HAP-1 (cell line): ENCODE results near the gene SPDYE3.
A peak's percentile ranks its signal among the peaks of the same experiment; 100 is the strongest.
"Not testable (repeated sequence)": the region's sequence is repeated elsewhere in the genome, so short reads cannot be mapped to it uniquely, and the experiment has no call there.

Experiments
- DNase-seq, 2 experiments: peaks; one replicate each; pipeline ENCODE4 v3.0.0-alpha.2; 2016 to 2020; ENCODE audit warnings: low spot score in 2 of 2
- H3K27me3 ChIP-seq: fragments of 250-450 bp; sonication (Bioruptor Pico); 2 replicates; pipeline ENCODE4 v1.5.1; 2020; ENCODE audit warnings: low read depth, mild to moderate bottlenecking, moderate library complexity
- H3K36me3 ChIP-seq: fragments of 250-450 bp; sonication (Bioruptor Pico); replicated peaks from 2 replicates; pipeline ENCODE4 v1.5.1; 2020; ENCODE audit warnings: mild to moderate bottlenecking
- H3K4me1 ChIP-seq: fragments of 250-450 bp; sonication (Bioruptor Pico); 2 replicates; pipeline ENCODE4 v1.5.1; 2020; ENCODE audit warnings: mild to moderate bottlenecking
- H3K4me3 ChIP-seq: fragments of 250-450 bp; sonication (Bioruptor Pico); 2 replicates; pipeline ENCODE4 v1.5.1; 2020; ENCODE audit warnings: mild to moderate bottlenecking, moderate library complexity
- H3K9me3 ChIP-seq: fragments of 250-450 bp; sonication (Bioruptor Pico); 2 replicates; pipeline ENCODE4 v1.5.1; 2020; ENCODE audit warnings: mild to moderate bottlenecking, moderate library complexity
- in situ Hi-C: fragments of 300-500 bp; cut with MboI; formaldehyde crosslinking; loops from 3 replicates; pipeline ENCODE4 v1.14.3; 2020; ENCODE audit warnings: low sequenced_read_pairs, inconsistent platforms, mixed read lengths

Gene SPDYE3

DNA sequence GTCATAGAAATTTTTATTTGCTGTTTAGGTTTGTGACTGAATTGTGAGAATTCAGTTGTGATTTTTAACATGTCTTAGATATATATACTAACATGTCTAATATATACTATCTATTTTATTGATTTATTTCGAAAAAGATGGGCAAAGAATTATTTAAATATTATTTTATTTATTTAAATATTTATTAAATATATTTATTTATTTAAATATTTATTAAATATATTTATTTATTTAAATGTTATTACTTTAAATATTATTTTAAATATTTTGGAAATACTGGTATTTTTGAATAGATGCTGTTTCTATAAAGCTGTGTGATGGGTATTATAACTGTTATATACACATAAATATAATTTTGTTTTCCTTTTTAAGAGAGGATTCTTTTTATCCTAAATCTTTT, 14.1 kb downstream of the SPDYE3 start:
- H3K27me3 ChIP-seq, DNase-seq, H3K9me3 ChIP-seq, H3K4me3 ChIP-seq, in situ Hi-C loops, H3K36me3 ChIP-seq, H3K4me1 ChIP-seq: not testable (repeated sequence)

DNA sequence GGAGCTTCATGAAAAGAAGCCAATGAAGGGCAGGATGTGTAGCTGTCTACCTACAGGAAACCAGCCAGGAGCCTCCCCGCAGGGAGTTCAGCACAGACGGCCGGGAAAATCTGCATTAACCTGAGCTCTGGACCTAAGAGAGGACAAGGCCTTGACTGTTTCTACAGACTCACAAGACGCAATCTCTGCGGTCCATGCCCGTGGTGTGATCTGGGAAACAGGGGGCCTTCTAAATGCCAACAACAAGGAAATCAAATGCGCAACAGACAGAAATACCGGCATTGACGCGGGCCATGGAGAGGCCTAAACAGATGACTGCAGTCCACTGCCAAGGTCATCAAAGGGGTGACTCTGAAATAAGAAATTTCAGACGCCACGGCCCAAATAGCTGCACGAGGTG, 16.7 kb downstream of the SPDYE3 start:
- H3K9me3 ChIP-seq, in situ Hi-C loops, H3K4me3 ChIP-seq, H3K36me3 ChIP-seq, H3K4me1 ChIP-seq, DNase-seq, H3K27me3 ChIP-seq: not testable (repeated sequence)

DNA sequence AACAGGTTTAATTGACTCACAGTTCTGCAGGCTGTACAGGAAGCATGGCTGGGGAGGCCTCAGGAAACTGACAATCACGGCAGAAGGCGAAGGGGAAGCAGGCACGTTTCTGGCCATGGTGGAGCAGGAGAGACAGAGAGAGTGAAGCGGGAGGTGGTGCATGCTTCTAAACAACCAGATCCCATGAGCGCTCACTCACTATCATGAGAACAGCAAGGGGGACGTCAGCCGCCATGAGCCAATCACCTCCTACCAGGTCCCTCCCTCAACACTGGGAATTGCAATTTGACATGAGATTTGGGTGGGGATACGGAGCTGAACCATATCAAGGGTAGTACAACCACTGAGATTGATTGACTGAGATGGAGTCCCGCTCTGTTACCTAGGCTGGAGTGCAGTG, 18.2 kb downstream of the SPDYE3 start:
- DNase-seq, H3K36me3 ChIP-seq, H3K9me3 ChIP-seq, H3K27me3 ChIP-seq, in situ Hi-C loops, H3K4me3 ChIP-seq, H3K4me1 ChIP-seq: not testable (repeated sequence)

DNA sequence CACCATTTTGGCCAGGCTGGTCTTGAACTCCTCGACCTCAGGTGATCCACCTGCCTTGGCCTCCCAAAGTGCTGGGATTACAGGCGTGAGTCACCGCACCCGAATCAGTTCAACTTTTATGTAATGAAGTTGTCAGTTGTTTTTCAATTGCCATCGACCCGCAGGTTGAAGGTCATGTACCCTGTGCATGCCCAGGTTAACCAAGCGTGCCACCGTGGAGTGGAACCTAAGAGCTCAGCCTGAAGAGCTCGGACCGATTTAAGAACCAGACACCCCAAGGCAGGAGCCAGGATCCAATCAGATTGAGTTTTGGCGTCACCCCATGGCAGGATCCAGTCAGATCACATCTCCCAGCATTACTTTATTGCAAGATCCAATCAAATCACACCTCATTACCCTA, 19.4 kb downstream of the SPDYE3 start:
- H3K4me1 ChIP-seq, in situ Hi-C loops, H3K4me3 ChIP-seq, H3K27me3 ChIP-seq, H3K9me3 ChIP-seq, DNase-seq, H3K36me3 ChIP-seq: not testable (repeated sequence)

DNA sequence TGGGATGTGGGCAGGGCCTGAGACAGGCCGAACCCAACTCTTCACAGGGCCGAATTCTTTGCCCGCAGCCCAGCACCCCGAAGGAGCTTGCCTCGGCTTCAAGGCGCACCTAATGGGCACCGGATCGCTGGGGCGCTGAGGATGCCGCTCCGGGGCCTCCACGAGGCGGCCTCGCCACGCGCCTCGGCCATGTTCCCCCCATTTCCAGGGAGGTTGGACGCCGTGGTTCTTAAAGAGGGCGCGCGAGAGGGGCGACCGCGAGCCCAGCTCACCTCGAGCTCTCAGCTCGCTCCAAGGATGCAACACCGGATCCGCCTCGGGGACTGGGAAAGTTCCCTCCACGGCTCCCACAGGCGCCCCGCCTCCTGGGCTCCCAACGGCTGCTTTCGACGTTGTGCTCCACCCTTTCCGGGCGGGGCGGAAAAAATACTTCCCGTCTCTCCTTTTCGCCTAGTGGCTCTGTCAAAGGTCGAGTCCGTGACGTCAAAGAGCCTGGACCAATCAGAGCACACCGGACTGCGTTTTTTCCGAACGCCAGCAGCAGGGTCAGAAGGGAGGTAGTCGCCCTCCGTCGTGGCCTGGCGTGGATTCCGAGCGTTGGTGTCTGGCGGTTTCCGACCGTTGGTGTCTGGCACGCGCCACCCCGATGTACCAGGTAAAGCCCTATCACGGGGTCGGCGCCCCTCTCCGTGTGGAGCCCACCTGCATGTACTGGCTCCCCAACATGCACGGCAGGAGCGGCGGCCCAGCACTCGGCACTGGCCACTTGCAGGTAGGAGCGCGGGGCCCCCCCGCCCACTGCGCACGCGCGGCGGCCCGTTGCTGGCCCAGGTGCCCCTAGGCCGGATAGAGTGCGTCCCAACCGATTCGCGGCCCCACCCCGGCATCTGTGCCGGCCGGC, 28.3 kb downstream of the SPDYE3 start:
- peak; percentile 76 to 96 for DNase-seq
- H3K4me3 ChIP-seq: peak overlapping the region; percentile 92

DNA sequence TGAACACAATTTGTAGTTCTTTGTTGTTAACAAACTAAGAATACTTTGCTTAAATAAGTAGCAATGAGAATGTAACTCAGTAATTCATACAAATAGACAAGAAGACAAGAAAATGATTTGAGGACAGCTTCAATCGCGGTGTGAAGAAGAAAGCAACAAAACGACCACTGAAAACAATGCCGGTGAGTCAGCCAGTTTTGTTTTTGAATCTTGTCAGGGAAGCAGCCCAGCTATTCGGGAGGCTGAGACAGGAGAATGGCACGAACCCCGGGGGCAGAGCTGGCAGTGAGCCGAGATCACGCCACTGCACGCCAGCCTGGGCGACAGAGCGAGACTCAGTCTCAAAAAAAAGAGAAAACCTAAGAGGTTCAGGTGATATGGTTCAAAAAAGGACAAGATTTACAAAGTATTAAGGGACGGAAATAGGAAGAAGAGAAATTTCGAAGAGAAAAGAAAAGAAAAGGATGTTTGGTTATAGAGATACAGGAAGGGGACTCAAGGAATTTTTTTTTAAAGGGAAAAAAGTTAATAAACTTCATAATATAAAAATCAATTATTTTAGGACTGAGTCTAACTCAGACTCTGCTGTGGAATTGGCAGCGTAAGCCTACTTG, 30.7 kb downstream of the SPDYE3 start:
- H3K27me3 ChIP-seq, H3K9me3 ChIP-seq, H3K4me1 ChIP-seq, in situ Hi-C loops, H3K4me3 ChIP-seq, DNase-seq: not testable (repeated sequence)
- peaks cover 28% of the 10 kb centered on the region for H3K36me3 ChIP-seq

More for the DNA sequence above, 28.3 kb downstream of the SPDYE3 start:
- H3K4me1 ChIP-seq, H3K27me3 ChIP-seq, in situ Hi-C loops, H3K9me3 ChIP-seq: not testable (repeated sequence)
- peaks cover 12% of the 10 kb centered on the region for H3K36me3 ChIP-seq

DNA sequence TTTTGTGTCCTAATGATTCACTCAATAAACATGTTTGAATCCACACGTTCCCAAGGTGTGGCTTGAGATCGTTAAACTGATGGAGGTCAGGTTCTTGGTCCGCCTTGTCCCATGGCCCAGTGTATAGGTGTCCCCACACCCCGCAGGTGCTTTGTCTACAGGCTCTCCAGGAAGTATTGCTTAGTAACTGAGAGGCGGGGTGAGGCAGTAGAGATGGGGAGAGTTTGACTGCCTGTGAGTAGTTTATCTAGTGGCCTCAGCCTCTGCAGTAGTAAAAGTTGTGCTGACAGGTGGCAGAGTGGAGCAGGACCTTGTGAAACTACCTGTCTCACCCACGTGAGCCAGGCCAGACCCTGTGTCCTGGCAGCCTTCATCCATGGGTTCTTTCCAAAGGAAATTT, 33.8 kb downstream of the SPDYE3 start:
- H3K36me3 ChIP-seq: peaks cover 51% of the 10 kb centered on the region
- in situ Hi-C loops: loop anchor here (10.0 kb wide), 1 partner anchor 206 kb away; no protein-coding TSS in a partner anchor
- not testable (repeated sequence) for H3K4me3 ChIP-seq, H3K4me1 ChIP-seq, DNase-seq, H3K27me3 ChIP-seq, H3K9me3 ChIP-seq

DNA sequence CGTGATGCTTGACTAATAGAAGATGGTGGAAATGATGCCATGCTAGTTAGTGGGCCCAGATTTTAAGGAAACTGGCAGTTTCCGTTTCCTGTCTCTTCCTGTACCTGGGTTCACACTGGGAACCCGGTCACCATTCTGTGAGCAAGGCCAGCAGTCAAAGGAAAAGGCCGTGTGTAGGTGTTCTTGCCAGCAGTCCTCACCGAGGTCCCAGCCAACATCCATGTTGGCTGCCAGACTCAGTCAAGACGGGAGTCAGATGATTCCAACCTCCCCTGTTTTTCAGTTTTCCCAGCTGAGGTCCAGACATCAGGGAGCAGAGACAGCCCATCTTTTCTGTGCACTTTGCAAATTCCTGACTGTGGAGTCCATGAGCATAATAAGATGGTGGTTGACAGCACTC, 35.3 kb downstream of the SPDYE3 start:
- in situ Hi-C loops: loop anchor here (10.0 kb wide), 1 partner anchor 208 kb away; no protein-coding TSS in a partner anchor
- Histone ChIP-seq H3K36me3 (peaks cover 66% of the 10 kb centered on the region), H3K4me3 (no peak overlapping the region), H3K4me1 (no peaks in the 10 kb centered on the region), H3K27me3 (no peaks in the 10 kb centered on the region), H3K9me3 (no peaks in the 10 kb centered on the region)
- no peak for DNase-seq

DNA sequence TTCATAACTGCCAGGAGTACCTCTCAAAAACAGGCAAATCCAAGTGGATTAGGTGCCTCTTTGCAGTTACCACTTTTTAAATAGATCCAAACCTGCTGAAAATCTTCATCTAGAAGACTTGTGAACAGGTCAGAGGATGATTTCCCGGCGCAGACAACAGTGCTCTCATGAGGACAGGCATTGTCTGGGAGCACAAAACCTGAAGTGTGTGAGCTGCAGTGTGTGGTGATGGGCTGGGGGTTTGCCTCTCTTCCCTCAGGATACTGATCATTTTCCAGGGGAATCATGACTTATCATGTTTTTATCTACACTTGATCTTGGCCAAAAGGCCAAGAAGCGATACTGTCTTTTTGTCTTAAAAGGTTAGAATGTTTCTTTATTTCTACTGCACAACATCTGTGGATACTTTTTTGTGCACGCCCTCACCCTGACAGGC, 36.6 kb downstream of the SPDYE3 start:
- not testable (repeated sequence) for H3K4me1 ChIP-seq, H3K9me3 ChIP-seq, H3K27me3 ChIP-seq, H3K4me3 ChIP-seq, DNase-seq
- in situ Hi-C loops: loop anchor here (10.0 kb wide), 1 partner anchor 209 kb away; no protein-coding TSS in a partner anchor
- peaks cover 72% of the 10 kb centered on the region for H3K36me3 ChIP-seq

DNA sequence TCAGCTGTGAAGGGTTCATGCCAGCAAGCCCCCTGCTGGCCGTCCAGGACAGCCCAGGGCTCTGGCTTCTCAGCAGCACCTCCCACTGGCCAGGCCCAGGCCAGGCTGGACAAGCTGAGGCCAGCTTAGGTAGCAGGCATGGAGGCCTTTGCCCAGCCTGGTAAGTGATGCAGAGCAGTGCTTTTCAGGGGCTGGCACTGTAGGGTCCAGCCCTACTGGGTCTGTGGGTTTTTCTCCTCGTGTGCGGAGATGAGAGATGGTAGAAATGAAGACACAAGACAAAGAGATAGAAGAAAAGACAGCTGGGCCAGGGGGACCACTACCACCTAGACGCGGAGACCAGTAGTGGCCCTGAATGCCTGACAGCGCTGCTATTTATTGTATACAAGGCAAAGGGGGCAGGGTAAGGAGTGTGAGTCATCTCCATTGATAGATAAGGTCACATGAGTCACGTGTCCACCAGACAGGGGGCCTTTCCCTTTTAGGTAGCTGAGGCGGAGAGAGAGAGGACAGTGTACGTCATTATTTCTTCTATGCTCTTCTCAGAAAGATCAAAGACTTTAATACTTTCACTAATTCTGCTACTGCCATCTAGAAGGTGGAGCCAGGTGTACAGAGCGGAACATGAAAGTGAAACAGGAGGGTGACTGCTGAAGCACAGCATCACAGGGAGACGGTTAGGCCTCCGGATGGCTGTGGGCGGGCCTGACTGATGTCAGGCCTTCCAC, 37.2 kb downstream of the SPDYE3 start:
- H3K9me3 ChIP-seq, H3K4me1 ChIP-seq, H3K27me3 ChIP-seq, H3K4me3 ChIP-seq: not testable (repeated sequence)
- H3K36me3 ChIP-seq: peaks cover 73% of the 10 kb centered on the region
- in situ Hi-C loops: loop anchor here (10.0 kb wide), 1 partner anchor 210 kb away; no protein-coding TSS in a partner anchor
- peak in 1 of 2 experiments; percentile 67 for DNase-seq

DNA sequence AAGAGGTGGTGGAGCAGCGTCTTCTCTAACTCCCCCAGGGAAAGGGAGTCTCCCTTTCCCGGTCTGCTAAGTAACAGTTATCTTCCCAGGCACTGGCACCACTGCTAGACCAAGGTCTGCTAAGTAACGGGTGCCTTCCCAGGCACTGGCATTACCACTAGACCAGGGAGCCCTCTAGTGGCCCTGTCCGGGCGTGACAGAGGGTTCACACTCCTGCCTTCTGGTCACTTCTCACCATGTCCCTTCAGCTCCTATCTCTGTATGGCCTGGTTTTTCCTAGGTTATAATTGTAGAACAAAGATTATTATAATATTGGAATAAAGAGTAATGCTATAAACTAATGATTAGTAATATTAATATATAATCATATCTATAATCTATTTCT, 37.8 kb downstream of the SPDYE3 start:
- H3K27me3 ChIP-seq, H3K4me3 ChIP-seq, H3K9me3 ChIP-seq, H3K4me1 ChIP-seq: not testable (repeated sequence)
- DNase-seq: peak; percentile 28 to 83
- peaks cover 78% of the 10 kb centered on the region for H3K36me3 ChIP-seq
- in situ Hi-C loops: loop anchor here (10.0 kb wide), 1 partner anchor 210 kb away; no protein-coding TSS in a partner anchor

DNA sequence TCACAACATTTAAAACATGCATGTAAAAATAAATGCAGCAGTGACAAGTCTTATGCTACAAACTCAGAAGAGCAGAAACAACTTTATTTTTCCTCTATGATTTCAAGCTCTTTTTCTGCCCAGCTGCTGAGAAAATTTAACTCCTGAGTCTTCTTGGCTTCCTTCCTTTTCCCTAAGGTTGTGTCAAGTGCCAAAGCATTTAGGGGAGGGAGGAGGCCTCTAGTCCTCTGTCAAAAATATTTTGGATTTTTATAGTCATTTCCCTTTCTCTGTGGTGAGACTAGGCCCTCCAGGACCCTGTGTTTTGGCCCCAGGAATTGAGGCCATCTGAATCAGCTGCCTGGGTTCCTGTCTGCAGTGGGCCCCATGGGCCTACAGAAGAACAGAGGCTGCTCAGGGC, 39.4 kb downstream of the SPDYE3 start:
- in situ Hi-C loops: loop anchor here (10.0 kb wide), 1 partner anchor 212 kb away; no protein-coding TSS in a partner anchor
- no peak for DNase-seq
- H3K27me3 ChIP-seq: no peaks in the 10 kb centered on the region
- H3K4me1 ChIP-seq: no peaks in the 10 kb centered on the region
- no peaks in the 10 kb centered on the region for H3K9me3 ChIP-seq
- no peak overlapping the region for H3K4me3 ChIP-seq
- H3K36me3 ChIP-seq: peaks cover 74% of the 10 kb centered on the region

DNA sequence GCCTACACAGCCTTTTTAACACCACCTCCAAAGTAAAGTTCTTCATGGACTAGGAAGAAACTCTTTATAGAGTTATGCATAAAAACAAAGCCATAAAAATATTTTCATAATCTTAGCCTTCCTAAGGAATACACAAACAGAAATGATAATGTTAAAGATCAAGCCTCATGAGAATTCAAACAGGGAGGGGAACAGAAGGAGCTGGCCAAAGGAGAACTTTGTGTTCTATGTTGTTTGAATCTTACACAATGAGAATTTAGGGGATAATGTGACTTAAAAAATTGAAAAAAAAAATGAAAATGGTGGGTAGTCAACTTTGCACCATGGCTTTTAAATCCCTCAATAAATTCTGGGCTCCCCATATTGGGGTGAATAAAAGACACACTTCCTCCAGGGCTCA, 41.3 kb downstream of the SPDYE3 start:
- H3K36me3 ChIP-seq: peaks cover 67% of the 10 kb centered on the region
- H3K27me3 ChIP-seq: no peaks in the 10 kb centered on the region
- H3K4me1 ChIP-seq: no peaks in the 10 kb centered on the region
- H3K4me3 ChIP-seq: no peak overlapping the region
- H3K9me3 ChIP-seq: no peaks in the 10 kb centered on the region
- DNase-seq: no peak
- in situ Hi-C loops: loop anchor here (10.0 kb wide), 1 partner anchor 214 kb away; no protein-coding TSS in a partner anchor
